ENCODE data around the gene PKNOX2. TPM values are rescaled to one million over a fixed set of nuclear protein-coding genes. Genes with fewer than 3 reads are reported as not detected.

The PKNOX2 gene
- total and polyA plus RNA-seq, 2 of the 4 experiments (the other 2 are of a cell fraction): 0.72 to 2.3 TPM

DNA sequence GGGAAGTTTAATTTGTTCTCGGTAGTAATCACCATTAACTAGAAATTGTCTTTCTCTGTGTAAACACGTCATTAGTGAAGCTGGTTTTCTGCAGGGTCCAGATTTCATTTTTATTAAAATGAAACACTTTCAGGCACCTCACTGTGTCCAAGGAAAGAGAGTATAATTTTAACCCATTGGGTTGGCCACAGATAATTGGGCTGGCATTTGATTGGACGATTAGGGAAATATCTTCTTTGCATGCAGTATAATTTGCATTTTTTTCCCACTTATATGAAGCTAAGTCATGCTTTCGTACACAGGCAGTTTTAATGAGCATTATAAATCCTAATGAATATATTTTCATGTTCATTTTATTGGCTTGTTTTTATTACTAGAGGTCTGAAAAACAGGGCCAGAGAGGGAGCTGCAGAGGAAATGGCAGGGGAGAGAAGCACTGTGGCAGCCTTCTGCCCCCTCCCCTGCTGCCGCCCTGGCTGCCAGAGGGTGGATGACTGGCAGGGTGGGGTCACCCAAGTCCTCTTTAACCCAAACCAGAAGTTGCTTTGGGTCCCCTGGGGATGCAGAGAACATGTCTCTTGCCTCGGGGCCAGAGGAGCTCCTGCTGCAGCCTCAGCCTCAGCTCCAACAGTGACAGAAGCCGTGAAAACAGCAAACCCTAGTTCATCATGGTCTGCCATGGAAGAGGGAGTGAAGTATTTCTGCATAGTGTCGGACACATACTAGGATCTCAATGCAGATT lies 93.9 kb downstream of the PKNOX2 start:
- Histone ChIP-seq H2BK120ac (ENCODE audit: low read depth, low read length) (no peak overlapping the region), H3K4ac (ENCODE audit: low read depth, low read length) (no peak overlapping the region), H4K8ac (ENCODE audit: low read depth in 2 of 2, low read length in 2 of 2) (no peak overlapping the region), H3K9ac (ENCODE audit: low read depth, low read length) (no peak overlapping the region), H3K79me1 (ENCODE audit: low read depth in 1 of 2, low read length in 2 of 2) (no peaks in the 10 kb centered on the region), H3K23ac (ENCODE audit: low read depth, low read length) (no peak overlapping the region), H3K56ac (ENCODE audit: extremely low read depth, insufficient read depth, low read length) (no peak overlapping the region), H4K5ac (ENCODE audit: low read depth, low read length) (no peak overlapping the region), H3K4me1 (ENCODE audit: control insufficient read depth, insufficient read depth, low read length) (peaks cover 22% of the 10 kb centered on the region), H3K9me1 (ENCODE audit: insufficient read depth, low read length) (peaks cover 7% of the 10 kb centered on the region; the same call in 1 of the 2 replicates), H2BK5ac (ENCODE audit: low read depth, low read length, poor library complexity, severe bottlenecking) (no peak overlapping the region), H3K4me3 (ENCODE audit: insufficient read depth, low read depth, low read length) (no peak overlapping the region), H2AK5ac (ENCODE audit: low read depth, low read length) (no peak overlapping the region), H3K27ac (ENCODE audit: insufficient read depth, low read length) (no peak overlapping the region), H3K4me2 (ENCODE audit: low read depth, low read length) (no peak overlapping the region), H3K14ac (replicated peaks; ENCODE audit: low read depth, low read length) (no peak overlapping the region), H3K18ac (ENCODE audit: low read depth, low read length) (no peak overlapping the region), H4K91ac (ENCODE audit: insufficient read depth, low read depth, low read length) (no peak overlapping the region), H3K36me3 (ENCODE audit: control insufficient read depth, insufficient read depth, low read length) (no peaks in the 10 kb centered on the region), H3K27me3 (ENCODE audit: control insufficient read depth, insufficient read depth, low read length) (no peaks in the 10 kb centered on the region; the same call in 1 of the 2 replicates), H2AK9ac (replicated peaks; ENCODE audit: low read depth, low read length, poor library complexity) (no peak overlapping the region), H4K20me1 (ENCODE audit: insufficient read depth, low read length) (no peaks in the 10 kb centered on the region), H3K9me3 (ENCODE audit: control insufficient read depth, insufficient read depth, low read length) (no peaks in the 10 kb centered on the region), H2BK20ac (ENCODE audit: low read depth, low read length) (no peak overlapping the region), H2BK15ac (ENCODE audit: low read depth, low read length) (no peak overlapping the region), H2AFZ (replicated peaks; ENCODE audit: low read length, poor library complexity) (no peak overlapping the region)
- WGBS, 2 experiments (ENCODE audit: extremely low coverage in 2 of 2, insufficient read length in 1 of 2): no CpG with 5 or more reads among the region's 8 CpGs
- ATAC-seq (ENCODE audit: low read depth) (no peak), DNase-seq (no peak)
- intact Hi-C loops (cut with micrococcal nuclease): no loop called here
- POLR2A ChIA-PET (ENCODE audit: unreplicated experiment): no interaction called here
- BruUV-seq (replicated peaks): no TSS peak
- dilution Hi-C loops (cut with HindIII; ENCODE audit: low sequenced_read_pairs, unreplicated experiment): no loop called here
- TF ChIP-seq RCOR1 (IDR thresholded peaks at IDR 0.05; ENCODE audit: insufficient replicate concordance, low read length) (no peak), BHLHE40 (IDR thresholded peaks at IDR 0.05; ENCODE audit: low read depth, low read length) (no peak), FOS (IDR thresholded peaks at IDR 0.05; ENCODE audit: low read depth, low read length) (no peak), CHD1 (IDR thresholded peaks at IDR 0.05; ENCODE audit: low read depth, low read length) (no peak), SMC3 (IDR thresholded peaks at IDR 0.05; ENCODE audit: low read depth, low read length) (no peak), RFX5 (IDR thresholded peaks at IDR 0.05; ENCODE audit: low read depth, low read length) (no peak), CEBPB (IDR thresholded peaks at IDR 0.05; ENCODE audit: low read depth, low read length) (no peak)
- TF ChIP-seq, protein P1, sequence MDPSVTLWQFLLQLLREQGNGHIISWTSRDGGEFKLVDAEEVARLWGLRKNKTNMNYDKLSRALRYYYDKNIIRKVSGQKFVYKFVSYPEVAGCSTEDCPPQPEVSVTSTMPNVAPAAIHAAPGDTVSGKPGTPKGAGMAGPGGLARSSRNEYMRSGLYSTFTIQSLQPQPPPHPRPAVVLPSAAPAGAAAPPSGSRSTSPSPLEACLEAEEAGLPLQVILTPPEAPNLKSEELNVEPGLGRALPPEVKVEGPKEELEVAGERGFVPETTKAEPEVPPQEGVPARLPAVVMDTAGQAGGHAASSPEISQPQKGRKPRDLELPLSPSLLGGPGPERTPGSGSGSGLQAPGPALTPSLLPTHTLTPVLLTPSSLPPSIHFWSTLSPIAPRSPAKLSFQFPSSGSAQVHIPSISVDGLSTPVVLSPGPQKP (IDR thresholded peaks at IDR 0.05; ENCODE audit: borderline replicate concordance, low read depth, low read length): no peak
- TF ChIP-seq, protein P2, sequence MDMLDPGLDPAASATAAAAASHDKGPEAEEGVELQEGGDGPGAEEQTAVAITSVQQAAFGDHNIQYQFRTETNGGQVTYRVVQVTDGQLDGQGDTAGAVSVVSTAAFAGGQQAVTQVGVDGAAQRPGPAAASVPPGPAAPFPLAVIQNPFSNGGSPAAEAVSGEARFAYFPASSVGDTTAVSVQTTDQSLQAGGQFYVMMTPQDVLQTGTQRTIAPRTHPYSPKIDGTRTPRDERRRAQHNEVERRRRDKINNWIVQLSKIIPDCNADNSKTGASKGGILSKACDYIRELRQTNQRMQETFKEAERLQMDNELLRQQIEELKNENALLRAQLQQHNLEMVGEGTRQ (IDR thresholded peaks at IDR 0.05; ENCODE audit: low read depth, low read length): no peak
- CTCF ChIA-PET: no interaction called here
- in situ Hi-C loops (cut with MboI; ENCODE audit: low sequenced_read_pairs): no loop called here

All from IMR-90 (cell line).